H9 (cell line): ENCODE data around the gene CEACAM18. TPM values are rescaled to one million over a fixed set of nuclear protein-coding genes. Genes with fewer than 3 reads are reported as not detected.

Experiments used
- DNase-seq: peaks from one replicate; pipeline ENCODE4 v3.0.0-alpha.2; 2017
- H2AFZ ChIP-seq: one replicate; pipeline ENCODE4 v1.6.1; 2013; ENCODE audit warnings: mild to moderate bottlenecking, low read length, control low read depth, moderate library complexity
- H2AK5ac ChIP-seq: 2 replicates; pipeline ENCODE4 v1.6.1; 2013; ENCODE audit warnings: low read length, control low read depth, mixed read lengths; ENCODE audit not compliant: insufficient read length
- H2BK120ac ChIP-seq: one replicate; pipeline ENCODE4 v1.6.1; 2013; ENCODE audit warnings: low read depth, mild to moderate bottlenecking, low read length, control low read depth, inconsistent platforms; ENCODE audit not compliant: poor library complexity, severe bottlenecking
- H2BK12ac ChIP-seq: 2 replicates; pipeline ENCODE4 v1.6.1; 2013; ENCODE audit warnings: low read length, control low read depth, mixed read lengths, low read depth; ENCODE audit not compliant: insufficient read length
- H2BK15ac ChIP-seq: 2 replicates; pipeline ENCODE4 v1.6.1; 2013; ENCODE audit warnings: low read depth, low read length, control low read depth
- H2BK20ac ChIP-seq: one replicate; pipeline ENCODE4 v1.6.1; 2013; ENCODE audit warnings: low read depth, mild to moderate bottlenecking, low read length, control low read depth, inconsistent platforms; ENCODE audit not compliant: poor library complexity, severe bottlenecking
- H2BK5ac ChIP-seq: 2 replicates; pipeline ENCODE4 v1.6.1; 2013; ENCODE audit warnings: low read length, control low read depth, mixed read lengths; ENCODE audit not compliant: insufficient read length
- H3K14ac ChIP-seq: 2 replicates; pipeline ENCODE4 v1.6.1; 2013; ENCODE audit warnings: low read length, control low read depth; ENCODE audit not compliant: insufficient read depth
- H3K18ac ChIP-seq: 2 replicates; pipeline ENCODE4 v1.6.1; 2013; ENCODE audit warnings: low read depth, mild to moderate bottlenecking, mixed read lengths, low read length, control low read depth; ENCODE audit not compliant: insufficient read length
- H3K23ac ChIP-seq: 2 replicates; pipeline ENCODE4 v1.6.1; 2013; ENCODE audit warnings: low read length, control low read depth, mixed read lengths, low read depth; ENCODE audit not compliant: insufficient read length
- H3K23me2 ChIP-seq: 2 replicates; pipeline ENCODE4 v1.6.1; 2013; ENCODE audit warnings: low read depth, mild to moderate bottlenecking, mixed read lengths, low read length, control low read depth; ENCODE audit not compliant: insufficient read length, poor library complexity, severe bottlenecking
- H3K27ac ChIP-seq: 2 replicates; pipeline ENCODE4 v1.5.1; 2013; ENCODE audit warnings: low read length, control low read depth, mixed read lengths, low read depth; ENCODE audit not compliant: insufficient read length
- H3K27me3 ChIP-seq: 2 replicates; pipeline ENCODE4 v1.6.1; 2013; ENCODE audit warnings: low read length, control low read depth, inconsistent platforms; ENCODE audit not compliant: insufficient read depth
- H3K4ac ChIP-seq: 2 replicates; pipeline ENCODE4 v1.6.1; 2013; ENCODE audit warnings: low read depth, mild to moderate bottlenecking, control low read depth, inconsistent platforms, low read length, moderate library complexity
- H3K4me1 ChIP-seq: 2 replicates; pipeline ENCODE4 v1.6.1; 2013; ENCODE audit warnings: low read length, control low read depth, inconsistent platforms; ENCODE audit not compliant: insufficient read depth
- H3K4me2 ChIP-seq: 2 replicates; pipeline ENCODE4 v1.6.1; 2013; ENCODE audit warnings: low read length, control low read depth, mixed read lengths; ENCODE audit not compliant: insufficient read length, insufficient read depth
- H3K56ac ChIP-seq: 2 replicates; pipeline ENCODE4 v1.6.1; 2013; ENCODE audit warnings: low read depth, mild to moderate bottlenecking, mixed read lengths, low read length, control low read depth; ENCODE audit not compliant: insufficient read length
- H3K79me1 ChIP-seq: 2 replicates; pipeline ENCODE4 v1.6.1; 2013; ENCODE audit warnings: low read depth, mild to moderate bottlenecking, moderate library complexity, low read length, control low read depth, inconsistent platforms; ENCODE audit not compliant: insufficient read depth, poor library complexity, severe bottlenecking
- H3K79me2 ChIP-seq: 2 replicates; pipeline ENCODE4 v1.6.1; 2013; ENCODE audit warnings: low read length, control low read depth, inconsistent platforms; ENCODE audit not compliant: insufficient read depth
- H3K9ac ChIP-seq: 2 replicates; pipeline ENCODE4 v1.6.1; 2013; ENCODE audit warnings: low read length, control low read depth, mixed read lengths; ENCODE audit not compliant: insufficient read length; ENCODE audit errors: extremely low read depth
- H3K9me3 ChIP-seq: one replicate; pipeline ENCODE4 v1.6.1; 2013; ENCODE audit warnings: low read depth, low read length, inconsistent platforms; ENCODE audit not compliant: control insufficient read depth
- H3T11ph ChIP-seq: one replicate; pipeline ENCODE4 v1.6.1; 2013; ENCODE audit warnings: mild to moderate bottlenecking, low read length, control low read depth, inconsistent platforms
- H4K20me1 ChIP-seq: one replicate; pipeline ENCODE4 v1.6.1; 2013; ENCODE audit not compliant: control insufficient read depth, insufficient read length, insufficient read depth
- H4K5ac ChIP-seq: 2 replicates; pipeline ENCODE4 v1.6.1; 2013; ENCODE audit warnings: low read depth, mild to moderate bottlenecking, mixed read lengths, low read length, control low read depth; ENCODE audit not compliant: insufficient read length
- H4K8ac ChIP-seq: replicated peaks from 2 replicates; pipeline ENCODE4 v1.6.1; 2013; ENCODE audit warnings: low read length, control low read depth, mixed read lengths, low read depth; ENCODE audit not compliant: insufficient read length
- H4K91ac ChIP-seq: 2 replicates; pipeline ENCODE4 v1.6.1; 2013; ENCODE audit warnings: low read depth, mild to moderate bottlenecking, moderate library complexity, mixed read lengths, low read length, control low read depth; ENCODE audit not compliant: insufficient read length
- H3K27ac Mint-ChIP-seq, 3 experiments: 2 replicates in 2 of 3; 3 replicates in 1 of 3; pipeline ENCODE4 v1.8.0; 2020 to 2021; ENCODE audit warnings: mixed read lengths in 3 of 3, mild to moderate bottlenecking in 1 of 3, moderate library complexity in 1 of 3
- H3K27me3 Mint-ChIP-seq: 2 replicates; pipeline ENCODE4 v1.8.0; 2021; ENCODE audit warnings: low read depth, mild to moderate bottlenecking, moderate library complexity, mixed read lengths
- H3K36me3 Mint-ChIP-seq, 3 experiments: 2 replicates in 2 of 3; 3 replicates in 1 of 3; pipeline ENCODE4 v1.8.0; 2020 to 2021; ENCODE audit warnings: low read depth in 3 of 3, mixed read lengths in 3 of 3; ENCODE audit not compliant: insufficient read depth in 1 of 3
- H3K4me1 Mint-ChIP-seq, 2 experiments: 2 replicates each; pipeline ENCODE4 v1.8.0; 2020; ENCODE audit warnings: mixed read lengths in 2 of 2
- H3K4me3 Mint-ChIP-seq, 2 experiments: 2 replicates in 1 of 2; 3 replicates in 1 of 2; pipeline ENCODE4 v1.8.0; 2020 to 2021; ENCODE audit warnings: mild to moderate bottlenecking in 2 of 2, mixed read lengths in 2 of 2, moderate library complexity in 1 of 2
- H3K9me3 Mint-ChIP-seq, 2 experiments: 2 replicates in 1 of 2; 3 replicates in 1 of 2; pipeline ENCODE4 v1.8.0; 2020; ENCODE audit warnings: mild to moderate bottlenecking in 2 of 2, mixed read lengths in 2 of 2, moderate library complexity in 1 of 2
- WGBS: extraction: QIAGEN DNeasy Blood & Tissue Kit; methylation state at CpG from one replicate; pipeline ENCODE4 v1.1.7; 2013; ENCODE audit warnings: missing lambda C conversion rate, low lambda C conversion rate, mixed read lengths; ENCODE audit not compliant: insufficient read length; ENCODE audit errors: extremely low coverage; 5-methylcytosine and 5-hydroxymethylcytosine counted together
- total RNA-seq: library from RNA; stranded (reverse); gene quantifications from 2 replicates; pipeline ENCODE4 v1.2.1, GENCODE V29; 2021
- TF ChIP-seq, protein P1 (sequence below): fragments of 200-600 bp; sonication (generic); conservative IDR thresholded peaks from 3 replicates; pipeline ENCODE4 v1.8.0; 2021; ENCODE audit warnings: antibody characterized with exemption, mild to moderate bottlenecking

The CEACAM18 gene
- total RNA-seq, 1 experiment from 2014 or later: not detected

DNA sequence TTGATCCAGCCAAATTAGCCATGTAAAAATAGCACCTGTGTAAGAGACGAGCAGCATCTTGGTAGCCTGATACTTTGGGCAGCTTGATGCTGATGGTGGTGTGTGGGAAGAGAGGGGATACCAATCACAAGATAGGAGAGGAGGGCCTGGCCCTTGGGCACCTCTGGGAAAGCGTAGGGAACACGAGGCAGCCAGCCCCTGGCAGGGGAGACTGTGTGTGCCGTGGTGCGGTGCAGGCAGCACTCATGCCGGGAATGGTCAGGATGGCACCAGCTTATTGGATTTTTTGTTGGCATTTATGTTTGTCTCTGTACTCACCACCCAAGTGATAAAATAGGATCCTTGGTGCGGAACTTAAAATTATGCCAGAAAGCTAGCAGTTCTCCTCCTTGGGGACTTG lies 30.3 kb upstream of the CEACAM18 start:
- Histone ChIP-seq H3K23me2 (no peaks in the 10 kb centered on the region), H3K27ac (no peak overlapping the region), H4K8ac (no peak overlapping the region), H3K4me1 (no peaks in the 10 kb centered on the region), H2BK15ac (no peak overlapping the region; the same call in 1 of the 2 replicates), H3K23ac (no peak overlapping the region), H4K20me1 (peaks cover 3% of the 10 kb centered on the region), H4K91ac (no peak overlapping the region), H3K79me1 (no peaks in the 10 kb centered on the region), H3K27me3 (no peaks in the 10 kb centered on the region), H3K56ac (no peak overlapping the region), H2BK20ac (no peak overlapping the region), H2AFZ (no peak overlapping the region), H4K5ac (no peak overlapping the region), H3K18ac (no peak overlapping the region), H2BK120ac (no peak overlapping the region), H3K79me2 (no peaks in the 10 kb centered on the region), H3K4me2 (no peak overlapping the region), H3K9me3 (no peaks in the 10 kb centered on the region), H3T11ph (no peak overlapping the region), H2BK12ac (no peak overlapping the region), H3K9ac (no peak overlapping the region), H2AK5ac (no peak overlapping the region), H3K4ac (no peak overlapping the region), H2BK5ac (no peak overlapping the region), H3K14ac (no peak overlapping the region)
- peaks cover 0 to 2% of the 10 kb centered on the region in 2 experiments; a peak in 1 of 4 replicates for H3K4me1 Mint-ChIP-seq
- no peak for DNase-seq
- TF ChIP-seq, protein P1, sequence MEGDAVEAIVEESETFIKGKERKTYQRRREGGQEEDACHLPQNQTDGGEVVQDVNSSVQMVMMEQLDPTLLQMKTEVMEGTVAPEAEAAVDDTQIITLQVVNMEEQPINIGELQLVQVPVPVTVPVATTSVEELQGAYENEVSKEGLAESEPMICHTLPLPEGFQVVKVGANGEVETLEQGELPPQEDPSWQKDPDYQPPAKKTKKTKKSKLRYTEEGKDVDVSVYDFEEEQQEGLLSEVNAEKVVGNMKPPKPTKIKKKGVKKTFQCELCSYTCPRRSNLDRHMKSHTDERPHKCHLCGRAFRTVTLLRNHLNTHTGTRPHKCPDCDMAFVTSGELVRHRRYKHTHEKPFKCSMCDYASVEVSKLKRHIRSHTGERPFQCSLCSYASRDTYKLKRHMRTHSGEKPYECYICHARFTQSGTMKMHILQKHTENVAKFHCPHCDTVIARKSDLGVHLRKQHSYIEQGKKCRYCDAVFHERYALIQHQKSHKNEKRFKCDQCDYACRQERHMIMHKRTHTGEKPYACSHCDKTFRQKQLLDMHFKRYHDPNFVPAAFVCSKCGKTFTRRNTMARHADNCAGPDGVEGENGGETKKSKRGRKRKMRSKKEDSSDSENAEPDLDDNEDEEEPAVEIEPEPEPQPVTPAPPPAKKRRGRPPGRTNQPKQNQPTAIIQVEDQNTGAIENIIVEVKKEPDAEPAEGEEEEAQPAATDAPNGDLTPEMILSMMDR: no peak
- H3K27me3 Mint-ChIP-seq: peaks cover 55% of the 10 kb centered on the region
- H3K27ac Mint-ChIP-seq: no peak overlapping the region
- H3K36me3 Mint-ChIP-seq: 0 out of 7 replicates have a peak, but pooled peaks cover 0 to 5% (median 0%) of the 10 kb centered on the region in 3 experiments
- peaks cover 29 to 76% of the 10 kb centered on the region in 2 experiments for H3K9me3 Mint-ChIP-seq
- no CpG with 5 or more reads among the region's 7 CpGs for WGBS
- no peak overlapping the region for H3K4me3 Mint-ChIP-seq
